Neutrophil (primary cell): ENCODE data around the gene EFNA2.
A peak's percentile ranks its signal among the peaks of the same experiment; 100 is the strongest.

Experiments used
- H3K27ac ChIP-seq: fragments of 200-600 bp; sonication (generic); 2 replicates; pipeline ENCODE4 v1.5.1; 2016; ENCODE audit warnings: mild to moderate bottlenecking, moderate library complexity
- H3K27me3 ChIP-seq: fragments of 200-600 bp; sonication (generic); 2 replicates; pipeline ENCODE4 v1.6.0; 2016; ENCODE audit warnings: mild to moderate bottlenecking
- H3K36me3 ChIP-seq: fragments of 200-600 bp; sonication (generic); 2 replicates; pipeline ENCODE4 v1.5.1; 2017
- H3K4me1 ChIP-seq, 2 experiments: fragments of 200-600 bp in 1 of 2; sonication (generic) in 1 of 2; 1 replicate in 1 of 2; 2 replicates in 1 of 2; pipeline versions ENCODE4 v1.5.1 to v1.6.1; 2013 to 2016; ENCODE audit warnings: low read depth in 1 of 2, low read length in 1 of 2, mild to moderate bottlenecking in 1 of 2, moderate library complexity in 1 of 2; ENCODE audit not compliant: control insufficient read depth in 1 of 2, insufficient read depth in 1 of 2
- H3K4me3 ChIP-seq, 2 experiments: fragments of 200-600 bp in 1 of 2; sonication (generic) in 1 of 2; 1 replicate in 1 of 2; 2 replicates in 1 of 2; pipeline ENCODE4 v1.5.1; 2013 to 2016; ENCODE audit warnings: low read depth in 1 of 2, low read length in 1 of 2, mild to moderate bottlenecking in 1 of 2, moderate library complexity in 1 of 2
- H3K9me3 ChIP-seq: fragments of 200-600 bp; sonication (generic); 2 replicates; pipeline ENCODE4 v1.5.1; 2016
- CTCF ChIP-seq: fragments of 200-600 bp; sonication (generic); IDR thresholded peaks from 2 replicates; pipeline ENCODE4 v1.5.1; 2016; ENCODE audit warnings: antibody characterized with exemption

Gene EFNA2

GRCh38 chr19:1239420-1239795, 46.3 kb upstream of the EFNA2 start:
- Histone ChIP-seq H3K4me1 (peaks cover 37 to 47% of the 10 kb centered on the region in 2 experiments), H3K4me3 (no peak overlapping the region), H3K27me3 (peaks cover 65% of the 10 kb centered on the region), H3K9me3 (no peaks in the 10 kb centered on the region), H3K27ac (peak overlapping the region; percentile 39), H3K36me3 (no peaks in the 10 kb centered on the region)
- no peak for TF ChIP-seq CTCF

GRCh38 chr19:1239796-1240737, 45.6 kb upstream of the EFNA2 start:
- H3K9me3 ChIP-seq = no peaks in the 10 kb centered on the region
- peak; percentile 70 for TF ChIP-seq CTCF
- no peaks in the 10 kb centered on the region for H3K36me3 ChIP-seq
- peaks cover 58% of the 10 kb centered on the region for H3K27me3 ChIP-seq
- peaks cover 43 to 53% of the 10 kb centered on the region in 2 experiments for H3K4me1 ChIP-seq
- peak overlapping the region; percentile 65 to 67 for H3K4me3 ChIP-seq
- peak overlapping the region; percentile 39 for H3K27ac ChIP-seq

GRCh38 chr19:1240925-1241324, 44.7 kb upstream of the EFNA2 start:
- H3K4me3 ChIP-seq = peak overlapping the region; percentile 65 to 67
- no peak overlapping the region for H3K27ac ChIP-seq
- TF ChIP-seq CTCF = no peak

GRCh38 chr19:1241417-1242095, 44.1 kb upstream of the EFNA2 start, which contains the start of gene ATP5F1D:
Gene ATP5F1D (plus strand): TSS chr19:1241751. CDS start chr19:1241851, 100 bp downstream.
- Histone ChIP-seq H3K4me3 (peak within 1 kb of the TSS; percentile 65 to 67), H3K36me3 (no peaks in the 10 kb centered on the region), H3K27me3 (peaks cover 44% of the 10 kb centered on the region), H3K27ac (peak within 1 kb of the TSS; percentile 74), H3K9me3 (no peaks in the 10 kb centered on the region), H3K4me1 (peaks cover 52 to 63% of the 10 kb centered on the region in 2 experiments)
- peak; percentile 44 for TF ChIP-seq CTCF

More at GRCh38 chr19:1240925-1241324, 44.7 kb upstream of the EFNA2 start:
- Histone ChIP-seq H3K36me3 (no peaks in the 10 kb centered on the region), H3K27me3 (peaks cover 50% of the 10 kb centered on the region), H3K9me3 (no peaks in the 10 kb centered on the region), H3K4me1 (peaks cover 49 to 62% of the 10 kb centered on the region in 2 experiments)

- Histone ChIP-seq H3K36me3 (no peaks in the 10 kb centered on the region), H3K27ac (peak overlapping the region; percentile 85), H3K9me3 (no peaks in the 10 kb centered on the region), H3K4me1 (peaks cover 56 to 68% of the 10 kb centered on the region in 2 experiments), H3K4me3 (peak overlapping the region; percentile 37 to 51), H3K27me3 (peaks cover 20% of the 10 kb centered on the region)
- TF ChIP-seq CTCF = peak; percentile 90
Observed at GRCh38 chr19:1243768-1244692, 41.6 kb upstream of the EFNA2 start.
